SK-N-SH (cell line): Measurements from ENCODE around the gene DENND5B. TPM values are rescaled to one million over a fixed set of nuclear protein-coding genes. Genes with fewer than 3 reads are reported as not detected.

ENCODE experiments used
- CTCF ChIA-PET: fragments of 300-600, 350-600 bp; formaldehyde crosslinking; extraction: SDS; loops from one replicate; lab custom pipeline; 2021; lab: Yijun Ruan, JAX
- POLR2A ChIA-PET: fragments of 350-600 bp; sonication (Branson Sonifier 250); formaldehyde crosslinking; extraction: SDS; loops from one replicate; lab custom pipeline; 2020; ENCODE audit warnings: antibody characterized with exemption, inconsistent platforms; lab: Yijun Ruan, JAX
- DNase-seq: peaks from one replicate; pipeline ENCODE4 v3.0.0; 2012
- H2AFZ ChIP-seq: fragments of 200-600 bp; sonication (generic); 2 replicates; pipeline ENCODE4 v1.8.1; 2016; ENCODE audit warnings: antibody characterized with exemption, mild to moderate bottlenecking, low read depth
- H3F3A ChIP-seq: fragments of 200-600 bp; sonication (generic); replicated peaks from 2 replicates; pipeline ENCODE3; 2016; ENCODE audit warnings: antibody characterized with exemption, mild to moderate bottlenecking; ENCODE audit not compliant: insufficient read depth
- H3K27ac ChIP-seq, 2 experiments: fragments of 200-500 bp in 1 of 2; fragments of 200-600 bp in 1 of 2; sonication (Bioruptor generic) in 1 of 2; sonication (generic), shearing (Covaris generic) in 1 of 2; 2 replicates each; pipeline versions ENCODE4 v1.5.1 to v1.6.1; 2014 to 2016; ENCODE audit warnings: low read depth in 2 of 2, inconsistent platforms in 1 of 2, low read length in 1 of 2, mild to moderate bottlenecking in 1 of 2, mixed read lengths in 1 of 2
- H3K27me3 ChIP-seq: fragments of 200-600 bp; sonication (generic), shearing (Covaris generic); 2 replicates; pipeline ENCODE4 v1.6.1; 2016; ENCODE audit warnings: mixed run types; ENCODE audit not compliant: insufficient read depth
- H3K36me3 ChIP-seq, 2 experiments: fragments of 200-500 bp in 1 of 2; fragments of 200-600 bp in 1 of 2; sonication (Bioruptor generic) in 1 of 2; sonication (generic) in 1 of 2; replicated peaks in 1 of 2; 2 replicates each; pipeline versions ENCODE3 to v1.5.1; 2014 to 2016; ENCODE audit warnings: low read length in 1 of 2, mild to moderate bottlenecking in 1 of 2; ENCODE audit not compliant: insufficient read depth in 2 of 2, control insufficient read depth in 1 of 2
- H3K4me1 ChIP-seq, 2 experiments: fragments of 200-500 bp in 1 of 2; fragments of 200-600 bp in 1 of 2; sonication (Bioruptor generic) in 1 of 2; sonication (generic), shearing (Covaris generic) in 1 of 2; 2 replicates each; pipeline versions ENCODE4 v1.5.1 to v1.6.1; 2014 to 2016; ENCODE audit warnings: low read depth in 1 of 2, low read length in 1 of 2, mixed run types in 1 of 2; ENCODE audit not compliant: insufficient read depth in 2 of 2, control insufficient read depth in 1 of 2
- H3K4me2 ChIP-seq: fragments of 200-600 bp; sonication (generic), shearing (Covaris generic); 2 replicates; pipeline ENCODE4 v1.6.1; 2017; ENCODE audit warnings: mixed run types
- H3K4me3 ChIP-seq, 2 experiments: fragments of 200-500 bp in 1 of 2; fragments of 200-600 bp in 1 of 2; sonication (Bioruptor generic) in 1 of 2; sonication (generic), shearing (Covaris generic) in 1 of 2; 2 replicates each; pipeline versions ENCODE4 v1.5.1 to v1.8.1; 2014 to 2016; ENCODE audit warnings: low read depth in 2 of 2, inconsistent platforms in 1 of 2, low read length in 1 of 2, mild to moderate bottlenecking in 1 of 2, mixed read lengths in 1 of 2, moderate library complexity in 1 of 2
- H3K79me2 ChIP-seq: fragments of 200-600 bp; sonication (generic); 2 replicates; pipeline ENCODE4 v1.8.1; 2017; ENCODE audit warnings: mild to moderate bottlenecking; ENCODE audit not compliant: insufficient read depth
- H3K9ac ChIP-seq: fragments of 200-600 bp; sonication (generic); 2 replicates; pipeline ENCODE4 v1.6.1; 2017; ENCODE audit warnings: mixed run types
- H3K9me2 ChIP-seq: fragments of 200-600 bp; sonication (generic); 2 replicates; pipeline ENCODE4 v1.6.1; 2017; ENCODE audit warnings: mixed run types
- H3K9me3 ChIP-seq: fragments of 200-600 bp; sonication (generic); 2 replicates; pipeline ENCODE4 v1.6.1; 2017; ENCODE audit warnings: mixed run types, mild to moderate bottlenecking, moderate library complexity
- H4K20me1 ChIP-seq: fragments of 200-600 bp; sonication (generic); 2 replicates; pipeline ENCODE4 v1.6.1; 2017; ENCODE audit warnings: mild to moderate bottlenecking, mixed run types; ENCODE audit not compliant: insufficient read depth
- EP300 ChIP-seq, 2 experiments: IDR thresholded peaks; 2 replicates each; pipeline versions ENCODE4 v1.4.0 to v1.6.1; 2012; ENCODE audit warnings: borderline replicate concordance in 1 of 2, low read depth in 1 of 2, low read length in 1 of 2
- GATA2 ChIP-seq: sonication (generic); formaldehyde crosslinking; IDR thresholded peaks from 2 replicates; pipeline ENCODE4 v1.5.0; 2020; ENCODE audit warnings: mild to moderate bottlenecking, missing genetic modification reagents
- MEF2A ChIP-seq: IDR thresholded peaks from 2 replicates; pipeline ENCODE4 v1.4.0; 2012; ENCODE audit warnings: low read depth, borderline replicate concordance
- MXI1 ChIP-seq: IDR thresholded peaks from 2 replicates; pipeline ENCODE4 v1.6.1; 2012; ENCODE audit warnings: mild to moderate bottlenecking, low read depth, low read length, improper control_type of control experiment
- PBX3 ChIP-seq: IDR thresholded peaks from 2 replicates; pipeline ENCODE4; 2012
- REST ChIP-seq: IDR thresholded peaks from 2 replicates; pipeline ENCODE4 v1.6.1; 2012; ENCODE audit warnings: mild to moderate bottlenecking, low read depth, low read length, moderate library complexity
- RXRA ChIP-seq: IDR thresholded peaks from 2 replicates; pipeline ENCODE4 v1.4.0; 2012; ENCODE audit warnings: low read depth, mild to moderate bottlenecking, borderline replicate concordance
- SIN3A ChIP-seq: IDR thresholded peaks from 2 replicates; pipeline ENCODE4 v1.6.1; 2012; ENCODE audit warnings: low read depth, mild to moderate bottlenecking, low read length, moderate library complexity, borderline replicate concordance
- TAF1 ChIP-seq: IDR thresholded peaks from 2 replicates; pipeline ENCODE4 v1.6.1; 2012; ENCODE audit warnings: low read depth, mild to moderate bottlenecking, low read length, moderate library complexity, borderline replicate concordance
- TCF12 ChIP-seq: IDR thresholded peaks from 2 replicates; pipeline ENCODE4 v1.4.0; 2012
- TEAD4 ChIP-seq: IDR thresholded peaks from 2 replicates; pipeline ENCODE4 v1.4.0; 2012; ENCODE audit warnings: mild to moderate bottlenecking, borderline replicate concordance; ENCODE audit not compliant: insufficient read depth
- USF1 ChIP-seq: IDR thresholded peaks from 2 replicates; pipeline ENCODE4 v1.4.0; 2012; ENCODE audit warnings: low read depth, borderline replicate concordance
- USF2 ChIP-seq: fragments of 150-350 bp; IDR thresholded peaks from 2 replicates; pipeline ENCODE4 v1.6.1; 2017; ENCODE audit warnings: antibody characterized with exemption, low read length, low read depth, borderline replicate concordance
- WGBS: methylation state at CpG from one replicate; pipeline ENCODE4 v1.1.6; 2017; ENCODE audit warnings: low lambda C conversion rate; 5-methylcytosine and 5-hydroxymethylcytosine counted together
- polyA plus RNA-seq, 3 experiments: library from polyadenylated mRNA; depleted of rRNA; stranded (reverse); fragments of >200 nt; gene quantifications; 2 replicates each; pipeline ENCODE4 v1.2.3, GENCODE V29; 2012

Gene DENND5B
- polyA plus RNA-seq, 1 of the 3 experiments (the other 2 are of a cell fraction), result 5.3 TPM

- no peak overlapping the region for H3K9ac ChIP-seq
- ChIA-PET POLR2A (no interaction called here), CTCF (no interaction called here)
- H3K36me3 ChIP-seq, result no peaks in the 10 kb centered on the region
- peaks cover 5% of the 10 kb centered on the region for H3F3A ChIP-seq
- H3K9me2 ChIP-seq, result no peaks in the 10 kb centered on the region
- H3K4me3 ChIP-seq, result no peak overlapping the region
- H3K27ac ChIP-seq, result no peak overlapping the region
- H2AFZ ChIP-seq, result no peak overlapping the region
- H3K9me3 ChIP-seq, result no peaks in the 10 kb centered on the region
- H3K79me2 ChIP-seq, result peaks cover 85% of the 10 kb centered on the region
- no peak for TF ChIP-seq REST
- TF ChIP-seq USF1, result no peak
- TF ChIP-seq RXRA, result no peak
- TF ChIP-seq MXI1, result no peak
- TF ChIP-seq TAF1, result no peak
- H3K4me2 ChIP-seq, result no peak overlapping the region
- 70% methylated on average over 3 of the region's 3 CpGs for WGBS
- H4K20me1 ChIP-seq, result no peaks in the 10 kb centered on the region
- peaks cover 6 to 16% of the 10 kb centered on the region in 2 experiments; a peak in 3 of 4 replicates for H3K4me1 ChIP-seq
- no peak for DNase-seq
- no peaks in the 10 kb centered on the region for H3K27me3 ChIP-seq
Observed at GRCh38 chr12:31525496-31526157, 65.3 kb downstream of the DENND5B start.

GRCh38 chr12:31524791-31525495, 66.0 kb downstream of the DENND5B start:
- Histone ChIP-seq H3K79me2 (peaks cover 85% of the 10 kb centered on the region), H4K20me1 (no peaks in the 10 kb centered on the region), H3K4me3 (no peak overlapping the region), H3K27me3 (no peaks in the 10 kb centered on the region), H3K9me2 (no peaks in the 10 kb centered on the region), H3K27ac (no peak overlapping the region), H3K4me2 (no peak overlapping the region), H3K36me3 (no peaks in the 10 kb centered on the region), H3K4me1 (peaks cover 9 to 23% of the 10 kb centered on the region in 2 experiments; a peak in 3 of 4 replicates), H2AFZ (no peak overlapping the region), H3K9ac (no peak overlapping the region), H3F3A (peaks cover 12% of the 10 kb centered on the region), H3K9me3 (no peaks in the 10 kb centered on the region)
- DNase-seq, result no peak
- TF ChIP-seq USF2 (no peak), PBX3 (no peak), GATA2 (CRISPR knock-in tag) (no peak), TCF12 (no peak), MEF2A (no peak), EP300 (IDR thresholded peaks at IDR 0.05; ENCODE audit: borderline replicate concordance in 1 of 2, low read depth in 1 of 2, low read length in 1 of 2) (no peak), SIN3A (no peak), TEAD4 (no peak), TAF1 (no peak)
- CTCF ChIA-PET, result no interaction called here
- POLR2A ChIA-PET, result no interaction called here
- 73% methylated on average over 1 of the region's 1 CpG for WGBS
